HepG2 (cell line): ENCODE results near the gene VPS13C. TPM values are rescaled to one million over a fixed set of nuclear protein-coding genes. Genes with fewer than 3 reads are reported as not detected.
A peak's percentile ranks its signal among the peaks of the same experiment; 100 is the strongest.

Source experiments
- ATF5 ChIP-seq: sonication (generic); formaldehyde crosslinking; IDR thresholded peaks from 2 replicates; pipeline ENCODE4 v1.4.0; 2020; ENCODE audit warnings: mild to moderate bottlenecking, low read depth, missing genetic modification reagents
- CCDC6 ChIP-seq: sonication (generic); formaldehyde crosslinking; IDR thresholded peaks from 2 replicates; pipeline ENCODE4 v1.8.1; 2022; ENCODE audit warnings: mild to moderate bottlenecking, missing genetic modification reagents, moderate library complexity
- CHD4 ChIP-seq: fragments of 200-600 bp; sonication (generic); IDR thresholded peaks from 2 replicates; pipeline ENCODE4 v1.7.0; 2017; ENCODE audit warnings: mild to moderate bottlenecking, low read length, borderline replicate concordance
- DNMT3B ChIP-seq: conservative IDR thresholded peaks from 2 replicates; pipeline ENCODE4 v1.6.1; 2016; ENCODE audit warnings: missing biosample characterization, control low read depth
- HIVEP1 ChIP-seq: sonication (generic); formaldehyde crosslinking; IDR thresholded peaks from 2 replicates; pipeline ENCODE4 v1.4.0; 2020; ENCODE audit warnings: mild to moderate bottlenecking, missing genetic modification reagents
- KDM5B ChIP-seq: sonication (generic); formaldehyde crosslinking; IDR thresholded peaks from 2 replicates; pipeline ENCODE4 v1.4.0; 2020; ENCODE audit warnings: missing genetic modification reagents, mild to moderate bottlenecking, borderline replicate concordance
- MLX ChIP-seq: IDR thresholded peaks from 2 replicates; pipeline ENCODE4 v1.6.1; 2016
- MTA3 ChIP-seq: sonication (generic); formaldehyde crosslinking; IDR thresholded peaks from 2 replicates; pipeline ENCODE4 v1.4.0; 2020; ENCODE audit warnings: missing genetic modification reagents
- NR2C2 ChIP-seq: sonication (generic); formaldehyde crosslinking; IDR thresholded peaks from 2 replicates; pipeline ENCODE4 v1.4.0; 2020; ENCODE audit warnings: missing genetic modification reagents, mild to moderate bottlenecking, moderate library complexity, borderline replicate concordance
- SALL1 ChIP-seq: sonication (generic); formaldehyde crosslinking; IDR thresholded peaks from 2 replicates; pipeline ENCODE4 v1.8.0; 2022; ENCODE audit warnings: mild to moderate bottlenecking, missing genetic modification reagents
- TIGD3 ChIP-seq: sonication (generic); formaldehyde crosslinking; IDR thresholded peaks from 2 replicates; pipeline ENCODE4 v1.5.1; 2020; ENCODE audit warnings: mild to moderate bottlenecking, missing genetic modification reagents, borderline replicate concordance
- TMF1 ChIP-seq: sonication (generic); formaldehyde crosslinking; IDR thresholded peaks from 2 replicates; pipeline ENCODE4 v1.8.1; 2022; ENCODE audit warnings: low read depth, missing genetic modification reagents
- ZBTB44 ChIP-seq: sonication (generic); formaldehyde crosslinking; IDR thresholded peaks from 2 replicates; pipeline ENCODE4 v1.4.0; 2020; ENCODE audit warnings: missing genetic modification reagents
- ZBTB8A ChIP-seq: sonication (generic); formaldehyde crosslinking; IDR thresholded peaks from 2 replicates; pipeline ENCODE4 v1.4.0; 2020; ENCODE audit warnings: mild to moderate bottlenecking, low read depth, missing genetic modification reagents, borderline replicate concordance
- ZNF264 ChIP-seq: sonication (generic); formaldehyde crosslinking; IDR thresholded peaks from 2 replicates; pipeline ENCODE4 v1.4.0; 2020; ENCODE audit warnings: missing genetic modification reagents
- ZNF362 ChIP-seq: sonication (generic); formaldehyde crosslinking; IDR thresholded peaks from 2 replicates; pipeline ENCODE4 v1.4.0; 2020; ENCODE audit warnings: missing genetic modification reagents, mild to moderate bottlenecking, borderline replicate concordance
- ZNF614 ChIP-seq: IDR thresholded peaks from 2 replicates; pipeline ENCODE4 v1.6.1; 2018; ENCODE audit warnings: missing biosample characterization, missing genetic modification reagents, inconsistent platforms, borderline replicate concordance
- ZNF784 ChIP-seq: sonication (generic); formaldehyde crosslinking; IDR thresholded peaks from 2 replicates; pipeline ENCODE4 v1.5.1; 2020; ENCODE audit warnings: missing genetic modification reagents, mild to moderate bottlenecking, borderline replicate concordance
- ZNF790 ChIP-seq: sonication (generic); formaldehyde crosslinking; IDR thresholded peaks from 2 replicates; pipeline ENCODE4 v1.8.0; 2022; ENCODE audit warnings: missing genetic modification reagents, mild to moderate bottlenecking, borderline replicate concordance
- ZSCAN30 ChIP-seq: sonication (generic); formaldehyde crosslinking; IDR thresholded peaks from 2 replicates; pipeline ENCODE4 v1.5.0; 2020; ENCODE audit warnings: mild to moderate bottlenecking, missing genetic modification reagents
- ZUFSP ChIP-seq: sonication (generic); formaldehyde crosslinking; IDR thresholded peaks from 2 replicates; pipeline ENCODE4 v1.9.0; 2021; ENCODE audit warnings: missing genetic modification reagents, mild to moderate bottlenecking, borderline replicate concordance
- polyA plus RNA-seq, 8 experiments: library from polyadenylated mRNA; depleted of rRNA in 3 of 8; stranded (reverse) in 7 of 8; unstranded in 1 of 8; fragments of >200 nt; fragmentation: Illumina TruSeq in 4 of 8; extraction: Trizol in 4 of 8; gene quantifications; 2 replicates each; pipeline versions ENCODE4 v1.2.1 to v1.2.3, GENCODE V29; 2011 to 2016; ENCODE audit warnings: low read depth in 4 of 8, missing spikeins in 1 of 8, mixed read lengths in 1 of 8; ENCODE audit not compliant: insufficient read depth in 1 of 8
- total RNA-seq, 5 experiments: library from RNA; depleted of rRNA; stranded (reverse); fragments of >200 nt; fragmentation: Illumina TruSeq; extraction: Trizol; gene quantifications; 2 replicates each; pipeline ENCODE4 v1.2.3, GENCODE V29; 2016; ENCODE audit warnings: low read depth in 1 of 5

Gene VPS13C
- total and polyA plus RNA-seq, 2 of the 13 experiments (the other 11 are each of a cell fraction or from before 2014, with no cell fraction given), result 10.9 to 26.8 TPM

- no peak for TF ChIP-seq ZUFSP (CRISPR knock-in tag)
- TF ChIP-seq KDM5B, result no peak
- TF ChIP-seq DNMT3B (CRISPR knock-in tag), result no peak
- no peak for TF ChIP-seq ZNF264 (CRISPR knock-in tag)
- TF ChIP-seq TIGD3, result no peak
- TF ChIP-seq MLX (CRISPR knock-in tag), result no peak
- no peak for TF ChIP-seq NR2C2 (CRISPR knock-in tag)
- TF ChIP-seq ZNF362, result no peak
- no peak for TF ChIP-seq ZNF614 (CRISPR knock-in tag)
- peak; percentile 60 for TF ChIP-seq SALL1 (CRISPR knock-in tag)
- no peak for TF ChIP-seq ZSCAN30 (CRISPR knock-in tag)
- TF ChIP-seq CHD4, result no peak
- no peak for TF ChIP-seq MTA3 (CRISPR knock-in tag)
- TF ChIP-seq ZNF790 (CRISPR knock-in tag), result no peak
- TF ChIP-seq ZNF784, result 0 out of 2 replicates have a peak, but pooled peaks have one; percentile 37
- TF ChIP-seq ZBTB8A (CRISPR knock-in tag), result no peak
- 0 out of 2 replicates have a peak, but pooled peaks have one; percentile 41 for TF ChIP-seq CCDC6 (CRISPR knock-in tag)
- no peak for TF ChIP-seq HIVEP1 (CRISPR knock-in tag)
- no peak for TF ChIP-seq ATF5
- 0 out of 2 replicates have a peak, but pooled peaks have one; percentile 40 for TF ChIP-seq TMF1
- no peak for TF ChIP-seq ZBTB44 (CRISPR knock-in tag)
These were observed 8.0 kb upstream of the VPS13C start (continued) for GRCh38 chr15:62068071-62068809.
